Dermis blood vessel endothelial cell (primary cell): ENCODE data around the gene CYP1A2. TPM values are rescaled to one million over a fixed set of nuclear protein-coding genes. Genes with fewer than 3 reads are reported as not detected.

ENCODE experiments used
- DNase-seq: peaks from one replicate; pipeline ENCODE4 v3.0.0; 2010
- total RNA-seq: library from RNA; depleted of rRNA; stranded (reverse); fragments of >200 nt; gene quantifications from 2 replicates; pipeline ENCODE4 v1.2.3, GENCODE V29; 2014

CYP1A2 gene
- total RNA-seq, 1 donor from 2014 or later = not detected

GRCh38 chr15:74790080-74790916 is 41.7 kb downstream of the CYP1A2 start:
- peak; percentile 60 for DNase-seq

GRCh38 chr15:74791007-74791406 is 42.4 kb downstream of the CYP1A2 start:
- no peak for DNase-seq

GRCh38 chr15:74791667-74792066 is 43.0 kb downstream of the CYP1A2 start:
- no peak for DNase-seq

- no peak for DNase-seq
Measured at GRCh38 chr15:74792227-74793016, 43.8 kb downstream of the CYP1A2 start.

GRCh38 chr15:74793135-74794028 is 44.7 kb downstream of the CYP1A2 start:
- DNase-seq = peak; percentile 60

GRCh38 chr15:74794248-74794969 is 45.8 kb downstream of the CYP1A2 start:
- DNase-seq = no peak

- DNase-seq = no peak
Measured at GRCh38 chr15:74794970-74795349, 46.3 kb downstream of the CYP1A2 start.

GRCh38 chr15:74795966-74796625 is 47.5 kb downstream of the CYP1A2 start:
- no peak for DNase-seq

- no peak for DNase-seq
Measured at GRCh38 chr15:74798388-74799254, 50.0 kb downstream of the CYP1A2 start.

- DNase-seq = no peak
Measured at GRCh38 chr15:74799255-74799855, 50.7 kb downstream of the CYP1A2 start.

- DNase-seq = peak; percentile 79
Measured at GRCh38 chr15:74799856-74800558, 51.4 kb downstream of the CYP1A2 start.

- no peak for DNase-seq
Measured at GRCh38 chr15:74800559-74801094, 52.0 kb downstream of the CYP1A2 start.

- DNase-seq = no peak
Measured at GRCh38 chr15:74801311-74801997, 52.8 kb downstream of the CYP1A2 start.

- no peak for DNase-seq
Measured at GRCh38 chr15:74802290-74802689, 53.6 kb downstream of the CYP1A2 start.

GRCh38 chr15:74802862-74803447 is 54.3 kb downstream of the CYP1A2 start:
- no peak for DNase-seq

GRCh38 chr15:74804935-74805334 is 56.3 kb downstream of the CYP1A2 start:
- DNase-seq = no peak
